Measurements from ENCODE around the gene ZNF106.

ZNF106 gene

GRCh38 chr15:42474827-42475226 is 16.1 kb downstream of the ZNF106 start:
- DNase-seq (ENCODE audit: low read depth in 3 of 3), result no peak

- DNase-seq (ENCODE audit: low read depth in 3 of 3), result no peak
These were observed 19.9 kb downstream of the ZNF106 start for GRCh38 chr15:42471002-42471401.

- no peak for DNase-seq (ENCODE audit: low read depth in 3 of 3)
These were observed 25.3 kb downstream of the ZNF106 start for GRCh38 chr15:42465520-42466259.

GRCh38 chr15:42461261-42461660 is 29.7 kb downstream of the ZNF106 start:
- no peak for DNase-seq (ENCODE audit: low read depth in 3 of 3)

- no peak for DNase-seq (ENCODE audit: low read depth in 3 of 3)
These were observed 33.2 kb downstream of the ZNF106 start for GRCh38 chr15:42457445-42458442.

GRCh38 chr15:42456971-42457370 is 34.0 kb downstream of the ZNF106 start:
- no peak for DNase-seq (ENCODE audit: low read depth in 3 of 3)

GRCh38 chr15:42456531-42456930 is 34.4 kb downstream of the ZNF106 start:
- DNase-seq (ENCODE audit: low read depth in 3 of 3), result no peak

- DNase-seq (ENCODE audit: low read depth in 3 of 3), result no peak
These were observed 37.1 kb downstream of the ZNF106 start for GRCh38 chr15:42453826-42454225.

GRCh38 chr15:42450425-42450790 is 40.5 kb downstream of the ZNF106 start:
- DNase-seq (ENCODE audit: low read depth in 3 of 3), result no peak

GRCh38 chr15:42449770-42450424 is 41.0 kb downstream of the ZNF106 start:
- no peak for DNase-seq (ENCODE audit: low read depth in 3 of 3)

- no peak for DNase-seq (ENCODE audit: low read depth in 3 of 3)
These were observed 42.7 kb downstream of the ZNF106 start for GRCh38 chr15:42448281-42448680.

- no peak for DNase-seq (ENCODE audit: low read depth in 3 of 3)
These were observed 43.3 kb downstream of the ZNF106 start for GRCh38 chr15:42447599-42447998.

- DNase-seq (ENCODE audit: low read depth in 3 of 3), result no peak
These were observed 45.4 kb downstream of the ZNF106 start for GRCh38 chr15:42445551-42445950.

GRCh38 chr15:42444415-42445063 is 46.4 kb downstream of the ZNF106 start:
- no peak for DNase-seq (ENCODE audit: low read depth in 3 of 3)

GRCh38 chr15:42427429-42428223 is 63.3 kb downstream of the ZNF106 start:
- DNase-seq (ENCODE audit: low read depth in 3 of 3), result no peak

- DNase-seq (ENCODE audit: low read depth in 3 of 3), result no peak
These were observed 69.6 kb downstream of the ZNF106 start for GRCh38 chr15:42421376-42421775.

- DNase-seq (ENCODE audit: low read depth in 3 of 3), result no peak
These were observed 71.6 kb downstream of the ZNF106 start for GRCh38 chr15:42419369-42419768.

- DNase-seq (ENCODE audit: low read depth in 3 of 3), result no peak
These were observed 77.0 kb downstream of the ZNF106 start for GRCh38 chr15:42413920-42414319.

GRCh38 chr15:42411884-42412283 is 79.1 kb downstream of the ZNF106 start:
- DNase-seq (ENCODE audit: low read depth in 3 of 3), result no peak

- DNase-seq (ENCODE audit: low read depth in 3 of 3), result no peak
These were observed 81.9 kb downstream of the ZNF106 start for GRCh38 chr15:42409011-42409410.

GRCh38 chr15:42408178-42408577 is 82.8 kb downstream of the ZNF106 start:
- DNase-seq (ENCODE audit: low read depth in 3 of 3), result no peak
